GM12878 (cell line): ENCODE measurements around the gene FUNDC1. TPM values are rescaled to one million over a fixed set of nuclear protein-coding genes. Genes with fewer than 3 reads are reported as not detected.

Experiments used
- ATAC-seq: fragments of 200-7000 bp; cut with Tn5 transposase; 3 replicates; pipeline ENCODE4 v1.9.1; 2020; ENCODE audit warnings: mild to moderate bottlenecking, moderate library complexity
- BruUV-seq: library from RNA; stranded (reverse); fragments of 400-500 nt; replicated peaks from 2 replicates; lab custom pipeline; 2021; lab: Mats Ljungman, UMichigan
- CTCF ChIA-PET: fragments of 300-600 bp; sonication (Branson Sonifier 250); formaldehyde crosslinking; extraction: SDS; loops from one replicate; lab custom pipeline; 2021; ENCODE audit warnings: inconsistent platforms; lab: Yijun Ruan, JAX
- POLR2A ChIA-PET: fragments of 350-600 bp; formaldehyde crosslinking; extraction: SDS; loops from one replicate; lab custom pipeline; 2021; ENCODE audit warnings: inconsistent platforms; lab: Charles Lee
- RAD21 ChIA-PET: fragments of 300-600 bp; sonication (Branson Sonifier 250); formaldehyde crosslinking; loops from one replicate; lab custom pipeline; 2023; ENCODE audit warnings: antibody characterized with exemption; ENCODE audit not compliant: unreplicated experiment; lab: Charles Lee
- SMC1A ChIA-PET: fragments of 300-600 bp; sonication (Branson Sonifier 250); formaldehyde crosslinking; loops from one replicate; lab custom pipeline; 2023; ENCODE audit not compliant: unreplicated experiment, uncharacterized antibody; lab: Charles Lee
- DNase-seq: peaks from one replicate; pipeline ENCODE4 v3.0.0-alpha.2; 2011; ENCODE audit warnings: low read depth, low spot score
- FAIRE-seq: peaks from 3 replicates; lab custom pipeline; 2011; peaks lifted over from hg19 to GRCh38; lab: Jason Lieb, UNC
- H2AFZ ChIP-seq: 2 replicates; pipeline ENCODE4 v1.6.0; 2011; ENCODE audit warnings: low read depth, low read length, control low read depth; ENCODE audit not compliant: control insufficient read depth
- H3K27ac ChIP-seq: 2 replicates; pipeline ENCODE4 v1.5.1; 2011; ENCODE audit warnings: control low read depth; ENCODE audit not compliant: control insufficient read depth, insufficient read depth
- H3K27me3 ChIP-seq, 2 experiments: replicated peaks in 1 of 2; 2 replicates each; pipeline versions ENCODE4 v1.6.0 to v1.6.1; 2011; ENCODE audit warnings: low read length in 1 of 2; ENCODE audit not compliant: control insufficient read depth in 2 of 2, insufficient read depth in 2 of 2
- H3K36me3 ChIP-seq, 2 experiments: 2 replicates each; pipeline ENCODE4 v1.5.1; 2011; ENCODE audit warnings: low read length in 1 of 2; ENCODE audit not compliant: control insufficient read depth in 2 of 2, insufficient read depth in 2 of 2
- H3K4me1 ChIP-seq: 2 replicates; pipeline ENCODE4 v1.6.1; 2011; ENCODE audit warnings: mild to moderate bottlenecking, low read length, moderate library complexity, mixed read lengths; ENCODE audit not compliant: control insufficient read depth, insufficient read depth
- H3K4me2 ChIP-seq: 2 replicates; pipeline ENCODE4 v1.6.0; 2011; ENCODE audit warnings: control low read depth; ENCODE audit not compliant: control insufficient read depth, insufficient read depth
- H3K4me3 ChIP-seq: fragments of 200-600 bp; sonication (generic); 2 replicates; pipeline ENCODE4 v1.5.1; 2016
- H3K79me2 ChIP-seq: 2 replicates; pipeline ENCODE4 v1.6.0; 2011; ENCODE audit warnings: low read length; ENCODE audit not compliant: control insufficient read depth, insufficient read depth
- H3K9ac ChIP-seq: 2 replicates; pipeline ENCODE4 v1.8.0; 2011; ENCODE audit warnings: low read length, control low read depth, mixed read lengths; ENCODE audit not compliant: control insufficient read depth, insufficient read depth
- H3K9me3 ChIP-seq: replicated peaks from 3 replicates; pipeline ENCODE4 v1.5.1; 2011; ENCODE audit warnings: mild to moderate bottlenecking, low read length; ENCODE audit not compliant: control insufficient read depth, insufficient read depth
- H4K20me1 ChIP-seq: 2 replicates; pipeline ENCODE4 v1.6.0; 2011; ENCODE audit not compliant: control insufficient read depth, insufficient read depth
- CEBPZ ChIP-seq: fragments of 150-350 bp; IDR thresholded peaks from 2 replicates; pipeline ENCODE4 v1.6.1; 2016; ENCODE audit warnings: low read depth, low read length
- E4F1 ChIP-seq: fragments of 450-650 bp; IDR thresholded peaks from 2 replicates; pipeline ENCODE4 v1.6.1; 2018; ENCODE audit warnings: borderline replicate concordance, mild to moderate bottlenecking; ENCODE audit not compliant: partially characterized antibody
- FOS ChIP-seq: IDR thresholded peaks from 3 replicates; pipeline ENCODE4 v1.6.1; 2011; ENCODE audit warnings: borderline replicate concordance; ENCODE audit not compliant: insufficient read length; ENCODE audit errors: extremely low read depth
- HSF1 ChIP-seq: fragments of 150-350 bp; IDR thresholded peaks from 2 replicates; pipeline ENCODE4 v1.6.1; 2014; ENCODE audit warnings: mild to moderate bottlenecking, low read depth, low read length
- NR2C2 ChIP-seq: IDR thresholded peaks from 2 replicates; pipeline ENCODE4 v1.6.1; 2011; ENCODE audit warnings: borderline replicate concordance, low read depth; ENCODE audit not compliant: control insufficient read depth, insufficient read length
- PRDM15 ChIP-seq: fragments of 450-650 bp; formaldehyde crosslinking; IDR thresholded peaks from 2 replicates; pipeline ENCODE4 v1.4.0; 2020; ENCODE audit warnings: mild to moderate bottlenecking, moderate library complexity
- RELA ChIP-seq: fragments of 450-650 bp; IDR thresholded peaks from 2 replicates; pipeline ENCODE4 v1.8.0; 2014; ENCODE audit warnings: borderline replicate concordance; ENCODE audit not compliant: partially characterized antibody
- SKIL ChIP-seq: fragments of 450-650 bp; IDR thresholded peaks from 2 replicates; pipeline ENCODE4 v1.6.1; 2017; ENCODE audit warnings: mild to moderate bottlenecking, low read depth, inconsistent platforms; ENCODE audit not compliant: poor library complexity, severe bottlenecking
- STAT3 ChIP-seq: IDR thresholded peaks from 2 replicates; pipeline ENCODE4 v1.6.1; 2011; ENCODE audit warnings: low read depth, low read length, improper control_type of control experiment
- WGBS: methylation state at CpG from one replicate; pipeline ENCODE4 v1.1.6; 2016; ENCODE audit warnings: low lambda C conversion rate; ENCODE audit not compliant: insufficient replicate concordance, insufficient coverage; ENCODE audit errors: missing lambda C conversion rate; 5-methylcytosine and 5-hydroxymethylcytosine counted together
- in situ Hi-C: fragments of 300-500 bp; cut with MboI; formaldehyde crosslinking; loops from 9 replicates; pipeline ENCODE4 v1.14.3; 2018; ENCODE audit warnings: mixed read lengths
- intact Hi-C: fragments of 100-400 bp; cut with micrococcal nuclease; formaldehyde crosslinking; loops from one replicate; pipeline ENCODE4 v1.14.2; 2022; ENCODE audit not compliant: unreplicated experiment
- polyA plus RNA-seq, 11 experiments: library from polyadenylated mRNA; depleted of rRNA in 4 of 11; unstranded in 6 of 11; stranded (reverse) in 5 of 11; fragments of >200 nt; fragmentation: Nextera tagmentation in 4 of 11; fragmentation: Illumina TruSeq in 1 of 11; extraction: Ambion mirVana in 4 of 11; extraction: Trizol in 1 of 11; gene quantifications; 1 replicate in 1 of 11; 2 replicates in 10 of 11; pipeline versions ENCODE4 v1.2.1 to v1.2.3, GENCODE V29; 2011 to 2016; ENCODE audit warnings: inconsistent platforms in 2 of 11, missing spikeins in 2 of 11, low read depth in 1 of 11
- total RNA-seq, 4 experiments: library from RNA; depleted of rRNA in 3 of 4; stranded (reverse); fragments of >200 nt in 3 of 4; fragmentation: Illumina TruSeq in 1 of 4; extraction: Trizol in 1 of 4; gene quantifications; 2 replicates each; pipeline versions ENCODE4 v1.2.1 to v1.2.3, GENCODE V29; 2013 to 2021

FUNDC1 gene
- total and polyA plus RNA-seq, 10 of the 15 experiments (the other 5 are each of a cell fraction or from before 2014, with no cell fraction given): 10.0 to 25.1 (median 16.8) TPM

GRCh38 chrX:44484607-44485146, 58.0 kb downstream of the FUNDC1 start:
- POLR2A ChIA-PET: no interaction called here
- intact Hi-C loops (no loop called here), in situ Hi-C loops (no loop called here)
- Histone ChIP-seq H2AFZ (no peak overlapping the region), H3K27ac (no peak overlapping the region), H3K9me3 (no peaks in the 10 kb centered on the region; the same call in 2 of the 3 replicates), H3K9ac (no peak overlapping the region), H3K79me2 (no peaks in the 10 kb centered on the region), H4K20me1 (no peaks in the 10 kb centered on the region), H3K4me3 (no peak overlapping the region), H3K36me3 (no peaks in the 10 kb centered on the region), H3K4me1 (no peaks in the 10 kb centered on the region), H3K4me2 (no peak overlapping the region), H3K27me3 (no peaks in the 10 kb centered on the region)
- DNase-seq (no peak), ATAC-seq (no peak), FAIRE-seq (no peak)
- 36% methylated on average over 4 of the region's 4 CpGs for WGBS
- RAD21 ChIA-PET: no interaction called here
- CTCF ChIA-PET: no interaction called here
- SMC1A ChIA-PET: interaction anchor here (1.6 kb wide), 1 partner anchor 19 kb away, joined by 4 read pairs; no protein-coding TSS in a partner anchor
- BruUV-seq: no TSS peak
- TF ChIP-seq HSF1 (no peak), CEBPZ (no peak), SKIL (no peak), PRDM15 (CRISPR knock-in tag) (no peak), E4F1 (no peak), RELA (no peak), FOS (no peak), STAT3 (no peak), NR2C2 (no peak)
